HG03521 (cell line): ENCODE data around the gene TBL1X.

Experiments
- ATAC-seq: cut with Tn5 transposase; IDR thresholded peaks from one replicate; pipeline ENCODE4 v1.9.1; 2021; ENCODE audit warnings: mild to moderate bottlenecking, moderate library complexity; ENCODE audit not compliant: unreplicated experiment

TBL1X gene

DNA sequence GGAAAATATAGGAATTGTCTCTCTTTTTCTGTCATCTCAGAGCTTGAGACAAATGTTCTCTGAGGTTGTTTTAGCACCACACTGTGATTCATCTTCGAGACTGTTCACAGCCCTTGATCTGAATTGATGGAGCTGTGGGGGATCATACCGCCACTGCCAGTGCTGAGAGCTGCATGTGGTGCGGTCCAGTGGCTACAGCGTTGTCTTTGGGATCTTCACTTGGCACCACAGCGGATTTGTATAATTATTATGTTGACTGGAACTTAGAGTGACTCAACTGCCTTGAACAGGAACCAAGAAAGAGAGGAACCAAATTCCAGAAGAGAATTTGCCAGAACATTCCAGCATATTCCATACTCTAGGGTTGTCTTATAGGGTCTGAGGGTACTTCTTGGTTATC is 29.1 kb downstream of the TBL1X start:
- ATAC-seq, result no peak

DNA sequence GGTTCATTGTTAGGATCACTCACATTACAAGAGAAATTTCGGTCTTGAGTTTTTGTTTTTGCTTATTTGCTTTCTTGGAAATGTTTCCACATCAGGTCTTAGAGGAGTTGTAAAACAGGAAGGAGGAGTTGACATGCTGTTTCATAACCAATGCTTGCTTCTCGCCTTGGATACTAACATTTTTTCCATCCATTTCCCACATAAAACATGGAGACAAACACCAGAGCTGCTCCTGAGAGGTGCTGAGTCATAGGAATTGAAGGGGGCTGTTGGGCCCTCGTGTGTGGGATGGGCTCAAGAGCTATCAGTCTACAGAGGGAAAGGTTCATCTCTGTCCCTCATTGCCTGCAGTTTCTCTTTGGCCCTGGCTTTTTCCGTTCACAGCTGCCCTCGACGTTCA is 29.9 kb downstream of the TBL1X start:
- no peak for ATAC-seq

DNA sequence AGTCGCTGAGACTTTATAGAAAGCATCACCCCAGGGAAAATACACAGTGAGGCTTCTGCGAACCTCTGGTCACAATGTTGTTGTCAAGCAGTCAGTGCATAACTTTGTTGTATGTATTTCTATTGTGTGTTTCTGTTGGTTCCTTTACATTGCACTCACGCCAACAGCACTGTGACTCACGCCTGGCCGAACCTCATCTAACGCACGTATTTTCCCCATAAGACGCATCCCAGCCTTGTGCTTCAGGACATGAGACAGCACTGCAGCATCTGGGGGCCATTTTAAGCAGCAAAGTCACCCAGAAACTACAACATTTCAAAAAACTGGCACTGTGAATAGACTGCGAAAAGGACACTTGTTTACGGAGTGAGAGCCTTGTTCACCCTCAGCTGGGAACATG is 30.6 kb downstream of the TBL1X start:
- ATAC-seq, result no peak

DNA sequence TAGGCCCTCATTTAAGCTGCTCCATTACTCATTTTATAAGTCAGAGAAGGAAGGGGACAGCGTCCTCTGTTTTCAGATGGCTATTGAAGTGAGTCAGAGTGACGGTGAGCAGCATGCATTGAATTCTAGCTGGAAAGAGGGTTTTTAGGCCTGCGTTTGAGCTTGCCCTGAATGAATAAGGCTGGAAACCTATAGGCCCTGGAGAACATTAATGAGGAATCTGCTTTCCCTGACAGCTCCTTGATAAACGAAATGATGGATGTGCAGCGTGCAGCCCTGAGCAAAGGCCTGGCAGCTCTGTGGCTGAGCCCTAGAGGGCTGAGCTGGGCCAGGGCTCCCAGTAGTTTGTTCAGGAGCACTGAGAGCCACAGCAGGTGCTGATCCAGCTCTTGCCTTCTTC is 33.4 kb downstream of the TBL1X start:
- ATAC-seq, result no peak

DNA sequence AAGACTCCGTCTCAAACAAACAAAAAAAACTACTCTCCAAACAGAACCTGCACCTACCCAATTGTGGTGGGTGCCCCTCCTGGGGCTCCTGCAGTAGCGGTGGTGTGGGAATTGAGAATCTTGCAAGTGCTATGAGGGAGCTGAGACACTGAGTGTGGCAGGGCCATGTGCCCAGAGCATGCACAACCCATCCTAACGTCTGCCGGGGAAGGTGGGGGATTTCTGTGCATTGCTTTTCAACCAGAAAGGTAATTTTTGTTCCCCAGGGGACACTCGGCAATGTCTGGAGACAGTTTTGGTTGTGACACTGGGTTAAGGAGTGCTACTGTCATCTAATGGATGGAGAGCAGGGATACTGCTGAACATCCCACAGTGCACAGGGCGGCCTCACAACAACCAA is 35.7 kb downstream of the TBL1X start:
- no peak for ATAC-seq

DNA sequence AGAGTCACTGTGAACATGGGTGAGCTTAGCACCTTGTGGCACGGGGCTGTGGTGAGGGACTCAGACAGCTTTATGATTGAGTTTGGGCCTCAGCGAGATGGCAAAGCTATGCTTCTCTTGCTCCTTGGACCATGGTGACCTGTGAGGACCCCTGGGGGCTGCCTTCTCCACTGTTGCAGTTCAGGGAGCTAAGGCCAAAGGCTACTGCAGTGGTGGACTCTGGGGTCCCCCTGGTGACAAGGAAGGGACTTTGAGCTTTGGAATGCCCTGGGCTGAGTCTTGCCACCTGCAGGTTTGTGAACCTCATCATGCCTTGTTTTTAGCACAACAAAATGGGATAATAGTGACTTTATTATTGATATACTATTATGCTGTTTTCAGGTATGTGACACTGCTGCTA is 36.5 kb downstream of the TBL1X start:
- no peak for ATAC-seq

DNA sequence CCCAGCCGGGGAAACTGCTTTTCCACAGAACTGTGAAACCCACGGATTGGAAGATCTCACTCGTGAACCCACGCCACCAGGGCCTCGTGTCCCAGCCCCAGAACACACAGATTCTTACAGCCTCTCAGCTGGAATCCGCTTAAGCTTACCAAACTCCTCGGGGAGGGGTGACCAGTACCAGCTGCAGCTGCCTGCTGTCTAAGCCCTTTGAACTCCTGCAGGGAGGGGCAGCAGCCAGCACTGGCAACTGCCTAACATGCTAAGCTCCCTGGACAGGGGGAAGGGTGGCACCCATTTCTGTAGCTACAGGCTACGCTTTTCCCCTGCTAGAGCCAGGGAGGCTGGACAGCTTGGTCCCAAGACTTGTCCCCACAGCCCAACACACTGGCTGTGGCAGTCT is 38.4 kb downstream of the TBL1X start:
- no peak for ATAC-seq

DNA sequence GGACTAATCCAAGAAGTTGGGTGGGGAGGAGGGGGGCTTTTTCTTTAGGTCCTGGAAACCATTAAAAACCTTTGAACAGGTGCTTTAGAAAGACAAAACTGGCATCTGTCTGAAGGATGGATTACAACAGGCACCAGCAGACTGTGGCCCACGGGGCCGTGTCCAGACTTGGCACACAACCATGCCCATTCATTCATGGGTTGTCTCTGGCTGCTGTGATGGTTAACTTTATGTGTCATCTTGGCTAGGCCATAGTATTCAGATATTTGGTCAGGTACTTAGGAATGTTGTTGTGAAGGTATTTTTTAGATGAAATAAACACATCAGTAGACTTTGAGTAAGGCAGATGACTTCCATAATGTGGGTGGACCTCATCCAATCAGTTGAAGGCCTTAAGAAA is 45.5 kb downstream of the TBL1X start:
- no peak for ATAC-seq

DNA sequence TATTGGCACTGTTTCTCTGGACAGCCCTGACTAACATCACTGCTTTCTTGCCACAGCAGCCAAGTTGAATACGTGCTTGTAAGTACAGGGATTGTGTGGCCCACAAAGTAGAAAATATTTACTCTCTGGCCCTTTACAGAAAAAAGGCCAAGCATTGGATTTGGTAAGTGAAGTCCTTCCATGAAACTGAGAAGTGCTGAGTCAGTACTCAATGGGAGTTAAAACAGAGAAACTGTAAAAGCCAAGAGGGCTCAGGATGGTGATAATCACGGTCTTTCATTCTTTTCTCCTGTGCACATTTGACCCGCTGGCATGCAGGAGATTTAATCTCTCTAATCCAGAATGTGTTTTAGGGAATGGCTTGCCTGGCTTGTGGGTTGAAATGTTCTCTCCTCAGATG is 46.1 kb downstream of the TBL1X start:
- no peak for ATAC-seq

DNA sequence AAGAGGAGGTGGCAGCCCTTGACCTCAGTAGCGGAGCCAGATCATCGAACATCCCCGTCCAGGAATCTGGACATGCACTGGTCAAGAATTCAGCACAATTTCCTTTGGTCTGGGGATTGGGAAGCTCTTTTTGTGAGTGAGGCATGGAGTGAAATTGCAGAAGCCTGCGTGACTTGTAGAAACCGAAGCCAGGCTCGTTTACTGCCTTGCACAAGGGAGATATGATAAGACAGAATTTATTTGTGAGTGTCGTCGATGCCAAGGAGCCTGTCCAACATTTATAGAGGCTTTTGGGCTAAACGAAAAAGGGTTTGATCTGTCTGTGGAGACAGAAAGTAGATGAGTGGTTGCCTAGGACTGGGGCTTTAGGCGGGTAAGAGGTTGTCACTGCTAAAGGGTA is 50.6 kb downstream of the TBL1X start:
- no peak for ATAC-seq

DNA sequence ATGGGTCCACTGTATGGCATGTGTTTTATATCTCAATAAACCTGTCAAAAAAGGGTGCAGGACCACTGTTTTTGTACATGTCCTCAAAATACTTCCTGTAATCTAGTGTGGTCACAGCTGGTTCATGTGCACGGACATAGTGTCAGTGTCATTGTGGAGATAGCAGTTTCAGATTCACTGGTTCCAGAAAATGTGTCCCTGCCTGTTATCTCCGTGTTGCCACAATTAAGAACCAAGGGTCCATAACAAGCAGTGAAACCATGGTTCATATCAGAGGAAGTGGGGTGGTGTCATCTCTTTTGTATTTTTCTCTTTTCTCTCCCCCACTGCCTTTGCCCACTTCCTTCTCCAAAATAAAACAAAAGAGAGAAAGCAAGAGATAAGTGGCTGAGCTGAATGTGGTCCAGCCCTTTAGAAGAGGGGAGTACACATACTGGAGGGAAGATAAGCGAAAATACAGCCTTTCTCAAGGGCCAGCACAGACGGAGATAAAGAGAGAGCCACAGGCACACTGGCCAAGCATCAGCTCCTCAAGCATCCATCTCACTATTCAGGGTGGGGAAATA is 51.2 kb downstream of the TBL1X start:
- no peak for ATAC-seq

DNA sequence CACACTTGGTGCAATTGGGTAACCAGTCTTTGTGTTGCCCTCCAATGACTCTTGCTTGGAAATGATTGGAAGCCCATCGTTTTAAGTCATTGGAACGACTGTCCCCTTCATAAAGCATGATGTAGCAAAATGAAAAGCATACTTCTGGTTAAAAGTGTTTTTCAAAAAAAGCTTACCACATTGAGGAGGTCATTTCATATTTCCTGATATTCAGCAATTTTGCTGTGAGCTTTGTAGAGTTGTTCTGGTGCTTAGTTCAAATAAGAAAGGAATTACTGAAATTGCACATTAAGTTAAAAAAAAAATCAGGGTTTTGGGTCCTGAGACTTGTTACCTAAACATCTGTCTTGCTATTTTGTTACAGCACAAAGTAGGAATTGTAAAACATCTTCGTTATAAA is 51.8 kb downstream of the TBL1X start:
- ATAC-seq, result no peak

DNA sequence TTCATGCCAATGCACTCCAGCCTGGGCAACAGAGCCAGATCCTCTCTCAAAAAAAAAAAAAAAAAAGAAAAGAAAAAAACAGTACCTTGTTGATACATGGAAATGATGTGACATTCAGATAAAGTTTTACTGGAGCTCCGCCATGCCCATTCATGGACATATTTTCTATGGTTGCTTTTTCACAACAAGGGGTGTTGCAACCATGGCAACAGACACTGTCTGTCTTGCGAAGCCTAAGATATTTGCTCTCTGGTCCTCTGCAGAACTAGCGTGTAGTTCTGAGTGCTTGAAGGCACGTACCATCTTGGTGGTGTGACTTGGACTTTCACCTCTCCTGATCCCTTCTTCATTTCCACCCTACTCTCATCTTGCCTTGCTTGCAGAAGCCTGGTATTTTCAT is 53.2 kb downstream of the TBL1X start:
- ATAC-seq, result no peak

DNA sequence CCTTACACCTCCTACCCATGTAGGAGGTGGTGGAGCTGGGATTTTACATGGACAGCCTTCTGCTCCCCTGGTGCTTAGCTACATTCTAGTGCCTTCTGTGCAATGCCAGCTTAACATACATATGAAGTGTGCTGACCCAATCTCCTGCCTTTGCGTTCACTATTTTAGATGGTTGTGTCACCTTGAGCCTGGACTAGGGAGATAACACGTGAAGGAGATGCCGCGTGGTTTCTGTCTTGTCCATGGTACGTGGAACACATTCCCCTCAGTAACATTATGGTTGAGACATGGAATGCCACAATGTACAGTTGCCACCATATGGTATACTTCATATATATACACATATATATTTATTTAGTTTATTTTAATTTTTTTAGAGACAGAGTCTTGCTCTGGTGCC is 54.0 kb downstream of the TBL1X start:
- ATAC-seq, result no peak

DNA sequence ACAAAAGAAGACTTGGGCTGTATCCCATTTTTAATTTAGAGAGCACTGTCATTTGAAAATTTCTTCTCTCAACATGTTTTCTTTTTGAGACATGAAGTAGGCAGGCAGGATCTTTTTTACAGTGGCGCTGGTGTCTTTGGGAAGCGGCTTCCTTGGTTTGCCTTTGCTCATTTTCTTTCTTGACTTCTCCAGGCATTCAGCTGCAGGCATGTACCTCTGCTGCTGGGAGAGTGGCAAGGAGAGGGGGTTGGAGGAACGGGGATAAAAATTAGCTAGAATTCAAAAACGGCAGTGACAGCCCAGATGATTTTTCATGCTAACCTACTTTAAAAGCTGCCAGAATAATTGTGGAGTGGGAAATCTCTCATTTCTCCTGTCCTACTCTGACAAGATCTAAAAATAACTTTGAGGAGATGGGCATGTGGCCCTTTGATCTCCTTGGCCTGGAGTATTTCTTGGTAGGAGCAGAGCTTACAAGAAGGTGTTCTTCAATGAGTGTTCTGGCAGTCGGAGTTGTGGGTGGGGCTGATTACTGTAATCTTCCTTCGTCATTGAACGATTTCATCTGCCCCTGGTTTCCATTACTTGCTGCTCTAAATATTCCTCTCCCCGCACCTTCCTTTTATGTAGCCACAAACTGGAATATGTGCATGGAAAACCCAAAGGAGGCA is 54.8 kb downstream of the TBL1X start:
- ATAC-seq, result no peak

DNA sequence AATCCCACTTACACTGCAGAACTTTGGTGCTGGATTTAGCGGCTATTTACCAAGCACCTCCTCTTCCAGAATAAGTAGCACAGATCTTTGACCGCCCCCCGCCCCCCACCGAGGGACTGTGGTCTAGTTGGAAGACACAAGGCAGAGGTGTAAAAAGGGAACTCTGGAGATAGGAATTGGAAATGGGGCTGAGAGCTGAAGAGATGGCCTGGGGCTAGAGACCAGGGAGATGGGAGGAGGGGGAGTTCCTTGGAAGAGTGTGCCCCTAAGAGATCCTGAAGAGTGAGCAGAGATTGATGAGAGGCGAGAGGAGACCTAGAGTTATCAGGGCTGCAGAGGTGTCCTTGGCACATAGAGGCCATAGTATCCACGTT is 55.3 kb downstream of the TBL1X start:
- no peak for ATAC-seq

DNA sequence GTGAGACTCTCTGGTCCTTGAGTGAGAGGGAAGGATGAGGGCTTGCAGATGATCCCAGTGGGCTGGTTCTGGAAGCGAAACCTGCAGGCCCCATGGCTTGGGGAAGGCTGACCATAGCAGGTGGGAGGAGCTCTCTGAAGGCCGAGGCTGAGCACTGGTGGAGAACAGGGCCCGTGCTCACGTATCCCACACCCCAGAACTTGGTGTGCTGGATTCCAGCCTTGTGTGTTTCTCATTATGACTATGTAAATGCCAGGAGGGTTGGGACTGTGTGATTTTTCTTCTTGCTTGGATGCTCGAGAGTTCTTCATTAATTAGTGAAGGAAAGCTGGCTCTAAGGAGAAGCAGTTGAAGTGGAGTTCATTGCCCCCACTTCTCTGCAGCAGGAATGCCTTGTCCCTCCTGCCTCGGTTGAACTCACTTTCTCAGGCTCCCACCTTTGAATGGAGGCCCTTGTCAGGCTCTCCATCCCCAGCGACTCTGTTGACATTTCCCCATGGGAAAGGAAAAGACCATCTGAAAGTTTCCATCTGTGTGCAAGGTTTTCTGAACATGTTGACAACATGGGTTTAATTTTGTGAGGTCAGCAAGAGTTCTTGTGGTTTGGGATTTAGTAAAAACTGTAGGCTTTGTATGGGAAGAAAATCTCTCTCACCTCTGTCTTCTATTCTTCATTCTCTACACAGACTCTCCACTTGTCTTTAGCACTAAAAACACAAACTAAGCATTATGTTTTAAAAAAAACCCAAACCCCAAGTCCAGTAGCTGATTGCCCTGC is 57.7 kb downstream of the TBL1X start:
- ATAC-seq, result no peak

DNA sequence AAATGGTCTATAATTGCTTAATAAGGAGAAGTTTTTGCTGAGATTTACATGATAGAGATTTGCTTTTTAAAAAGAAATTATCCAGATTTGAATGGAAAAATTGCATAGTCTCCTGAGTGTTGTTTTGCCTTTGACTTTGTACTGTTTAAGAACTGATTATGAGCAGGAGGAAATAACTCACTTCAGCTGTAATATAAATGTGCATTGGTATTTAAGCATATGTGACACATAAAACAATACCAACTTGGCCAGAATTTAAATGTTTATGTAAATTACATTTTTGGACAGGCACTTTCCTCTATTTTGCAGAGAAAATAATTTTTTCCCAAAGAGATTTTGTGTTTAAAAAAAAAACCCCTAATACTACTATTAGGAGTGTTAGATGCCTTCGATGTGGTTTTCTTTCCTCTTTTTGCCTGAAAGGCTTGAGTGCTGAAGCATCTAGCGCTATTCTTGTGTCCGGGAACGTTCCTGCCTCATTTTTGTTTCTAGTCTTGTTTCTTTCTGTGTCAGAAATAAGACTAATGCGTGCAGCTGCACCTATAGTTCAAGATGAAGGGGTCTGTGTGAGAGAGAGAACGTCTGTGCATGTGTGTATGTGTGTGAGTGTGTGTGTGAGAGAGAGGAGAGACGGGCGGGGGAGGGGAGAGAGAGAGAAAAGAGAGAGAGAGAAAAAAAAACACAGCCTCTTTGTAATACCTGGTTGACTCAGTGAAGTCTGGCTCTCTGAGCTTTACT is 60.8 kb downstream of the TBL1X start:
- no peak for ATAC-seq

DNA sequence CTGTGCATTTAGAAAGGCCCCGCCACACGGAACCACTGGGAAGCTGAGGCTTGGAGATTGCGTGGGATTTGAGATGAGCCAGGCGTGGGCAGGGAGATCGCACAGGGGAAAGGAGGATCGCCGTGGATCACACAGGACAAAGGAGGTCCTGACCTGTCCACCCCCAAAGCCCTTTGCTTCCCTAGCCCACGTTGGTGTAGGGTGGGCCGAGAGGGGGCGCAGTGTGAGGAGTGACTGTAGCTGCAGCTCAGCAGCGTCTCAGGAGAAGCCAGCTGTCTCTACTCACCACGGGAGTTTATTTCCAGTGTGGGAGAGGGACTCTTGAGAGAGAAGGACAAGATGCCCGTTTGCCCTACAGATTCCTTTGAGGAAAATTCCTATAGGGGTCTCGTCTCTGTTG is 62.1 kb downstream of the TBL1X start:
- no peak for ATAC-seq

DNA sequence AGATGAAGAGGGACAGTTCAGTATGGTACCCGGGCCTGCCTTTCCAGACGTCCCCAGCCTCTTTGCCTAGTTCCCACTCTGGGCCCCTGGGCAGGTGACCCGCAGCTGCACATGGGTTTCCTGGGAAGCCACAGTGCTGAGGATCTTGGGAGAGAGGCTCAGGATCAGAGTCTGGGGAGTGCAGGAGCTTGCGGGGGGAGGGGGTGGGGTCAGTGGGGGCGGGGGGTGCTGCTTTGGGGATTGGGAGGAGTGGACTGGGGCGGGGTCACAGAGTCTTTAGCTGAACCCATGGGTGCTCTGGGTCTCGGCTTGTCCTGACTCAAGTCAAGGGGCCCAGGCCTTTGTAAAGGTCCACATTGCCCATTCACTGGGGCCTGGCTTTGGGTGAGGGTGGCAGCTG is 63.6 kb downstream of the TBL1X start:
- no peak for ATAC-seq

DNA sequence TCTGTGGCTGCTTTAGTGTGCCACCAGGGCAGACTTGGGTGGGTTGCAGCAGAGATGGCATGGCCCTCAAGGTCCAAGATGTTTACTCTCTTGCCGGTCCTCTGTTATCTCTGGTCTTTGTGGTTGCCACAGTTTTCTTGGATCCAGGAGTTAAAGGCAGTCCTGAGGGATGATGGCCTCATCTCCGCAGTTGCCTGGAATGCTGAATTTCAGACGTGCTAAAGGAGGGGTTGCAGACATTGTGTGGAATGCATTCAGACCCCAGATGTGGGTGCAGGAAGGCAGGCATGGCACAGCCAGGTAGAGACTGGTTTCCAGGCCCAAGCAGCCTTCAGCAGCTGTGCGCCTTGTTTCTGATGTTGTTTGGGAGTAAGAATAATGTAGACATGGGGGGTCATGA is 64.4 kb downstream of the TBL1X start:
- no peak for ATAC-seq

DNA sequence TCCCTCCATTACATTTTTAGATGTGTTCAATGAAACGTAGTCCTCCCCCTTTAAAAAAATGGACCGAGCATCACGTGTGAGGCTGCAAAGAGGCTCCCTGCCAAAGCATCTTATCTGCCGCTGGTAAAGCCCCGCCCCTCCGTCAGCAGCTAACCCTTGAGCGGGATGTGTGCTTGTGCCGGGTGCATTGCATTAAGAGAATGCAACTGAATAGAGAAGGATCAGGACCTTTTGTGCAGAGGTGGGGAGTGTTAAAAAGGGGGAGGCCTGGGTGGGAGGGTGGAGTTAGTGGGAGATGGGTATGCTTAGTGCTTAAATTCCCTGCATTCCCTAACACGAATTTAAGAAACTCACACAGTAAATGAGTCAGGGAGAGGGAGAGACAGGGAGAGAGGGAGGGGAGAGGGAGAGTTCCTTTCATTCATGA is 66.0 kb downstream of the TBL1X start:
- ATAC-seq, result peak; percentile 86
